Activated naive CD8-positive, alpha-beta T cell (primary cell): ENCODE results near the gene CXCR5.

Experiments used
- H3K27ac Mint-ChIP-seq: one replicate; pipeline ENCODE4 v1.8.0; 2021; ENCODE audit warnings: mixed read lengths
- H3K27me3 Mint-ChIP-seq: one replicate; pipeline ENCODE4 v1.8.0; 2021; ENCODE audit warnings: mixed read lengths
- H3K36me3 Mint-ChIP-seq: one replicate; pipeline ENCODE4 v1.8.0; 2021; ENCODE audit warnings: mixed read lengths
- H3K4me1 Mint-ChIP-seq: one replicate; pipeline ENCODE4 v1.8.0; 2021; ENCODE audit warnings: low read depth, mixed read lengths
- H3K4me3 Mint-ChIP-seq: one replicate; pipeline ENCODE4 v1.8.0; 2021; ENCODE audit warnings: mild to moderate bottlenecking, mixed read lengths
- H3K9me3 Mint-ChIP-seq: one replicate; pipeline ENCODE4 v1.8.0; 2021; ENCODE audit warnings: low read depth, mixed read lengths

The CXCR5 gene

GRCh38 chr11:118911113-118911879, 27.6 kb downstream of the CXCR5 start:
- H3K9me3 Mint-ChIP-seq: no peaks in the 10 kb centered on the region
- peak overlapping the region; percentile 84 for H3K4me3 Mint-ChIP-seq
- H3K27me3 Mint-ChIP-seq: no peaks in the 10 kb centered on the region
- peaks cover 77% of the 10 kb centered on the region for H3K4me1 Mint-ChIP-seq
- peak overlapping the region; percentile 99 for H3K27ac Mint-ChIP-seq
- no peaks in the 10 kb centered on the region for H3K36me3 Mint-ChIP-seq

DNA sequence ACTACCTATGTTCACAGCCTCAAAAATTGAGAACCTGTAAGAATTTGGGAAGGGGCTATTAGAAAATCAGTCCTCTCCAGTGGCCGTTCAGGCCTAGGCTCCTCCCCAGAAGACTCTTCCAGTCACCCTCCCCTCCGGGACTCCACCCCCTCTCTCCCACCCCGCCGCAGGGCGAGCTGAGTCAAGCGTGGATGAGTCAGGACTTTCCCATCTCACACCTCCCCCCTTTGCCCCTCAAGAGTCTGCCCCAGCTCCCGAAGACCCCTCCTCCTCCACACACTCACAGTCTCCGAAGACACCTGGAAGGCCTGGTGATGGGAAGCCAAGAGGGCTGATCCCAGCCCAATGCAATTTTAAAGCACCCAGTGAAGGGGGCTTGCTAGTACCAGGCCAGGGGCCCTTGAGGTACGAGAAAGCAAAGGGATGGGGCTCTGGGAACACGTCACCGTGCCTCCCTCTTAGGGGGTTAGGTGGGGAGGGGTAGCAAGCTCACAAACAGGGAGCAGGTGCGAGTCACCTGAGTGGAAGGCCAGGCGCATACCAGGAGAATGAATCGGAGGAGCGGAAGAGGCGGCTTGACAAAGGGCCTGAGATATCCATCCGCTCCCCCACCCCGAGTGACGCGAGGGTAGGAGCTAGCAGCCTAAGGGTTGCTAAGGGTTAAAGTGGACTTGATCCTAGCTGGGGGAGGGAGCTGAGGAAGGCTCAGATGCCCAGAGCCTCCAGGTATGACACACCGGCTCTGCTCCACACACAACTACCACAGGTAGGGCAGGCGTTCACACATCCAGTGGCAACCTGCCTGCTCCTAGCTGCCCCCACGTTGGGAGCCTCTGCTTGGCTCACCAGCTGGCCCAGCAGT, 28.4 kb downstream of the CXCR5 start:
- Mint-ChIP-seq H3K27ac (peak overlapping the region; percentile 99), H3K4me1 (peaks cover 79% of the 10 kb centered on the region), H3K4me3 (peak overlapping the region; percentile 84), H3K9me3 (no peaks in the 10 kb centered on the region), H3K27me3 (no peaks in the 10 kb centered on the region), H3K36me3 (no peaks in the 10 kb centered on the region)

DNA sequence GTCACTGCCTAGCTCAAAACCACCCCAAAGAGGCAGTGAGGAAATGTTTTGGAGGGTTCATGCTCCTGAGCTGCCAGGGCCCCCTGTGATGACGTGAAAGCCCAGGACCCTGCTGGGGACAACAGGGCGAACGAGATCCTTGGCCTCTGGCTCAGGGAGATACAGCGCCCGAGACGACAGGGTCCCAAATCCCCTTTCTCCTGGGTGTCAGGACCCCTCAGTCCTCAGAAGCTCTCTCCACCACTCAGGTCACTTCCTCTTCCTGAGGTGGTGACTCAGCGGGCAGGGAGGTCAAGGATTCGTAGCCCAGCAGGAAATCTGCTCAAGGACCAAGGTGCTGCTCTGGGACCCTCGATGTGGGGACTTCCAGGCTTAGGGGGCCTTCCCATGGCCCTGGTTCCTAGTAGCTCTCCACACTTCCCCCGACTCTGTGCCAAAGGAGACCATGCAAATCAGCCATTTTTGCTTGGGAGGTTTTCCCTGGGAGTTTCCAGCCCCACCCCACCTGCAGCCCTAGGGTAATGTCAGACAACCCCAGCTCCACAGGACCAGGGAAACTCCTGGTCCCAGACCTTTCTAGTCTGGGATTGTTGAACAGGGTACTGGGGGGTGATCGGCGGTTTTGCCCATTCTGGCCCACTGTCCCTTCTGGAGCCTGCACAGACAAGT, 29.2 kb downstream of the CXCR5 start:
- peak overlapping the region; percentile 84 for H3K4me3 Mint-ChIP-seq
- peaks cover 80% of the 10 kb centered on the region for H3K4me1 Mint-ChIP-seq
- H3K9me3 Mint-ChIP-seq: no peaks in the 10 kb centered on the region
- peak overlapping the region; percentile 99 for H3K27ac Mint-ChIP-seq
- no peaks in the 10 kb centered on the region for H3K27me3 Mint-ChIP-seq
- no peaks in the 10 kb centered on the region for H3K36me3 Mint-ChIP-seq

DNA sequence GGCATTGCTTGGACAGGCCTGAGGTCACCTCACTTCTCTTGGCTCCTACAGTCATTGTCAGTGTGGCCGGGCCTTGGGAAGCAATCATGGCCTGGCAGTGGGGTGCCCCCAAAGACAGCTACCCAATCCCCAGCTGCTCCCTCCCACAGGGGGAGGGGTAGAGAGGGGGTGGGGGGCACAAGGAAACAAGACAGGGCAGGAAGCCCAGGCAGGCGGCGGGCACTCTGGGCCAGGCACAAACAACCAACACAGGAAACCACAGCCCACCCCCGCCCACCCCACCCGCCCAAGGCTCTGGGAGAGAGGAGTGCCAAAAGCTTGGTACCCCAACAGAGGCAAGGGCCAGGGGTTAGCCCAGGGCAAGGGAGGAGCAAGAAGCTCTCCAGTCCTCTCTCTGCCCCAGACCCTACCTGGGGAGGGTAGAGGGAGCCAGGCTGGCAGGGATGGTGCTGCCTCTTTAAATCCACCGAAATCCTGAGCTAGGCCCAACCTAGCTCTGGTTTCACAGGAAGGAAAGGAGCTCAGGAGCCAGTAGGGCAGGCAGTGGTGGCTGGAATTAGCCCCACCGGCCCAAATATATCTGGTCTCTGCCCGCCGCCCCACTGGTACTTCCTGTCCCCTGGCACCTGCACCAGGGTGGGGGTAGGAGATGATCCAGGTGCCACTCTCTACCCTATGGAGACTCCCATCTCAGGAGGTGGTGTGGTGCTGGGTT, 29.9 kb downstream of the CXCR5 start:
- Mint-ChIP-seq H3K9me3 (no peaks in the 10 kb centered on the region), H3K36me3 (no peaks in the 10 kb centered on the region), H3K4me1 (peaks cover 79% of the 10 kb centered on the region), H3K4me3 (peak overlapping the region; percentile 84), H3K27me3 (no peaks in the 10 kb centered on the region), H3K27ac (peak overlapping the region; percentile 99)

- H3K9me3 Mint-ChIP-seq: no peaks in the 10 kb centered on the region
- peak overlapping the region; percentile 99 for H3K27ac Mint-ChIP-seq
- H3K4me3 Mint-ChIP-seq: peak overlapping the region; percentile 78
- H3K27me3 Mint-ChIP-seq: no peaks in the 10 kb centered on the region
- peaks cover 79% of the 10 kb centered on the region for H3K4me1 Mint-ChIP-seq
- H3K36me3 Mint-ChIP-seq: no peaks in the 10 kb centered on the region
Observed at GRCh38 chr11:118914178-118914918, 30.7 kb downstream of the CXCR5 start.

DNA sequence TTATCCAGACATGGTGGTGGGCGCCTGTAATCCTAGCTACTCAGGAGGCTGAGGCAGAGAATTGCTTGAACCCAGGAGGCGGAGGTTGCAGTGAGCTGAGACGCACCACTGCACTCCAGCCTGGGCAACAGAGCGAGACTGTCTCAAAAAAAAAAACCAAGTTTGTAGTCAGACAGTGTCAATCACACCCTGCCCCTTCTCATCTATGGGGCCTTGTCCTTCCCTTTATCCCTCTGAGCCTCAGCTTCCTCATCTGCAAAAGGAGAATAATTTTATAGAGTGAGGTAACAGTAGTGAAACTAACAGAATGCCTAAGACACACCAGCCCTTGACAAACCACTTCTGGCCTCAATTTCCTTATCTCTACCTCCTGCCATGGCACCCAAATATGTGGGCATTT, 31.3 kb downstream of the CXCR5 start:
- H3K4me1 Mint-ChIP-seq: peaks cover 83% of the 10 kb centered on the region
- peak overlapping the region; percentile 99 for H3K27ac Mint-ChIP-seq
- peak overlapping the region; percentile 78 for H3K4me3 Mint-ChIP-seq
- no peaks in the 10 kb centered on the region for H3K9me3 Mint-ChIP-seq
- no peaks in the 10 kb centered on the region for H3K36me3 Mint-ChIP-seq
- H3K27me3 Mint-ChIP-seq: no peaks in the 10 kb centered on the region

- H3K27me3 Mint-ChIP-seq: no peaks in the 10 kb centered on the region
- peak overlapping the region; percentile 78 for H3K4me3 Mint-ChIP-seq
- H3K4me1 Mint-ChIP-seq: peaks cover 87% of the 10 kb centered on the region
- peak overlapping the region; percentile 99 for H3K27ac Mint-ChIP-seq
- no peaks in the 10 kb centered on the region for H3K36me3 Mint-ChIP-seq
- H3K9me3 Mint-ChIP-seq: no peaks in the 10 kb centered on the region
Observed at GRCh38 chr11:118915396-118915795, 31.7 kb downstream of the CXCR5 start.

DNA sequence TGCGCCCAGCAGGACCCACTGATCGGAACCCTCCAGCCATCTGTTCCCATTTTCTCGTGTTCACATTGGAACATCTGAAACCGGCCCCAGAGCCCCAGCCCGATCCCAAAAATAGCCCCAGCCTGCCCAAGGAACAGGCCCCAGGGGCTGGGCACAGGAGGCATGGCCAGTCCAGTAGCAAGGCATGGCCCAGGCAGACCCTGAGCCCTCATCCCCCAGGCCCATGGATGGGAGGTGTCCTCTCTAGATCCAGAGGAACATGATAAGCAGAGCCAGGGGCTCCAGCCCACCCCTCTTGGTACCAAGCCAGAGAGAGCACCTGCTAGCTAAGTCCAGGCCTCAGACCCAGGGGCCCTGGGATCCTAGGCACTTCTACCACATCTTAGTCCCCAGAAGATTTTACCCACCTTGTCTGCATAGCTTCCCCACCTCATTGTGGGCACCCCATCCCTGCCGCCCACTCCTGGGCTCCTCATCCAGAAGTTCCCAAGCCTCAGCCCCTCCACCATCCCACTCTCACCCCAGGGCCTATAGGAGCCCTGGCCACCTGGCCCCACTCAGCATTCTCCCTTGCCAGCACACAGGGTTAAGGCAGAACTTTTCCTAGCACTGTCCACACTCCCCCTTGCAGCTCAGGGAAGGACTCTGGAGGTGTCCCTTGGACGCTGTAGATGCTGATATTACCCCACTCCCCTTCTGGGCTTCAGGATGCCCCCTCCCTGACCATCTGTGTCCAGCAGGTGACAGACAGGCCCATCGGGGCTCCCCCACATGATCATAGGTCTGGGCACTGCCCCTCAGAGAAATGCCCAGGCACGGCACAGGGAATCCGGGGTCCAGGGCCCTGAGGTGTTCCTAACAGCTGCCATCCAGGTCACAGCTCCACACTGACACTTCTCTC, 32.5 kb downstream of the CXCR5 start:
- peaks cover 93% of the 10 kb centered on the region for H3K4me1 Mint-ChIP-seq
- H3K4me3 Mint-ChIP-seq: peak overlapping the region; percentile 93
- no peaks in the 10 kb centered on the region for H3K36me3 Mint-ChIP-seq
- no peaks in the 10 kb centered on the region for H3K9me3 Mint-ChIP-seq
- peak overlapping the region; percentile 99 for H3K27ac Mint-ChIP-seq
- H3K27me3 Mint-ChIP-seq: no peaks in the 10 kb centered on the region

GRCh38 chr11:118916842-118917388, 33.2 kb downstream of the CXCR5 start:
- H3K36me3 Mint-ChIP-seq: no peaks in the 10 kb centered on the region

GRCh38 chr11:118917481-118918127, 33.9 kb downstream of the CXCR5 start:
- Mint-ChIP-seq H3K27me3 (no peaks in the 10 kb centered on the region), H3K4me3 (peak overlapping the region; percentile 93), H3K4me1 (peaks cover 81% of the 10 kb centered on the region)

More at GRCh38 chr11:118916842-118917388, 33.2 kb downstream of the CXCR5 start:
- Mint-ChIP-seq H3K27ac (peak overlapping the region; percentile 99), H3K4me3 (peak overlapping the region; percentile 93), H3K27me3 (no peaks in the 10 kb centered on the region), H3K4me1 (peaks cover 88% of the 10 kb centered on the region), H3K9me3 (no peaks in the 10 kb centered on the region)

DNA sequence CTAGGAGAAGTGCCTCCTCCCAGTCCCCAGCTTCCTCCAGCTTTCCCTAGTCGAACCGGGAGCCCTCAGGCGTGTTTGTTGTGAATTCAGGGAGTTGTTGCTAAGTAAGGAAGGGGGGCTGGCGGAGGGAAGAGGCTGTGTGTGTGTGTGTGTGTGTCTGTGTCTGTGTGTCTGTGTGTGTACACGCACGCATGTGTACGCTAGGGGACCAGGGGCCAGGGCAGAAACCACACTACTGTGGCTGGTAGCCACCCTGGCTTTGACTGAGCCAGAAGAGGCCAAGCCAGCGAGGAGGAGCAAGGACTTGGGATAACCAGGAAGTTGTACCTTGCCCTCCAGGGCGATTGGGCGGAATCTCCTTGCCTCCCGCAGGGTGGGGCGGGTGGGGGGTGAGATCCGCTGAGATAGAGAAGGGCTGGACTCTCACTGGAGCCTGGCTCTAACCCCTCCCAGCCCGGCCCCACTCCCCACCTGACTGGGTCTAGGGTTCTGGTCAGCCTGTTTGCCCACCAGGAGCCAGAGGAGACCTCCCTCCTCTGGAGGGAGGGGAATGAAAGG, 34.5 kb downstream of the CXCR5 start:
- Mint-ChIP-seq H3K4me3 (peak overlapping the region; percentile 93), H3K9me3 (no peaks in the 10 kb centered on the region), H3K27ac (peak overlapping the region; percentile 99), H3K4me1 (peaks cover 78% of the 10 kb centered on the region), H3K36me3 (no peaks in the 10 kb centered on the region), H3K27me3 (no peaks in the 10 kb centered on the region)

More at GRCh38 chr11:118917481-118918127, 33.9 kb downstream of the CXCR5 start:
- Mint-ChIP-seq H3K36me3 (no peaks in the 10 kb centered on the region), H3K27ac (peak overlapping the region; percentile 99), H3K9me3 (no peaks in the 10 kb centered on the region)

DNA sequence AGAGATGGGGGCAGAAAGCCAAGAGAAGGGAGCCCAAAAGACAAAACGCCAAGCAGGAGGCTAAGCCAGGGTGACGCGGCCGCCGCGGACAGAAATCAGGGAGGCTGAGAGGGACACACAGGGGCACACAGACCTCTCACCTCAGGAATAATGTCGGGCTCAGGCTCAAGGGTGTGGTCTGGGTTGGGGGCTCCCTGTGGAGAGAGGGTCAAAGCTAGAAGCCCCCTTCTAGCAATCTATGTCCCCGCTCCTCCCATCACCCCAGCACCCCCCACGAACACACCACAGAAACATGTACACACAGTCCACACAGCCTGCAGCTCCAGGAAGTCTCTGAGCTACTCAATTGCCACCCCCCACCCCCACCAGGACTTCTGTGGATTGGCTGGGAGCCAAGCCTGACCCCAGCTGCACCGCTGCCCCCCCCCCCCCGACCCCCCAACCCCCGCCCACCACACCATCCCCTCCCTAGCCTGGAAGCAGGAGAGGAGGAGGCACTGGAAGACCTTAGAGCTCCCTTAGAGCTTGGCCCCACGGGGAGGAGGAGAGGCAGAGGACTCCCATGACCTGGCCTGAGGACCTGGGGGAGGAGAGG, 35.1 kb downstream of the CXCR5 start:
- Mint-ChIP-seq H3K4me3 (peak overlapping the region; percentile 93), H3K27me3 (no peaks in the 10 kb centered on the region), H3K36me3 (no peaks in the 10 kb centered on the region)

More for the DNA sequence above, 35.1 kb downstream of the CXCR5 start:
- Mint-ChIP-seq H3K9me3 (no peaks in the 10 kb centered on the region), H3K4me1 (peaks cover 80% of the 10 kb centered on the region), H3K27ac (peak overlapping the region; percentile 99)
